AG04450 (cell line): ENCODE data around the gene MAGI2. TPM values are rescaled to one million over a fixed set of nuclear protein-coding genes. Genes with fewer than 3 reads are reported as not detected.

Experiments used
- CTCF ChIA-PET: fragments of 300-600, 350-600 bp; formaldehyde crosslinking; extraction: SDS; loops from one replicate; lab custom pipeline; 2022; ENCODE audit warnings: antibody characterized with exemption, inconsistent platforms; lab: Charles Lee
- POLR2A ChIA-PET: fragments of 350-600 bp; formaldehyde crosslinking; extraction: SDS; loops from one replicate; lab custom pipeline; 2021; ENCODE audit warnings: antibody characterized with exemption, inconsistent platforms; lab: Yijun Ruan, JAX
- DNase-seq: peaks from one replicate; pipeline ENCODE4 v3.0.0-alpha.2; 2011; ENCODE audit warnings: low read depth, low spot score
- H3K27ac ChIP-seq: one replicate; pipeline ENCODE4 v1.5.1; 2012; ENCODE audit warnings: low read depth, low read length, control low read depth
- H3K27me3 ChIP-seq: one replicate; pipeline ENCODE4 v1.6.0; 2012; ENCODE audit warnings: low read length; ENCODE audit not compliant: control insufficient read depth, insufficient read depth
- H3K4me3 ChIP-seq: 2 replicates; pipeline ENCODE4 v1.5.1; 2011; ENCODE audit warnings: mild to moderate bottlenecking, low read depth, low read length, control low read depth
- H3K9me3 ChIP-seq: 2 replicates; pipeline ENCODE4 v1.5.1; 2012; ENCODE audit warnings: low read length; ENCODE audit not compliant: control insufficient read depth, insufficient read depth
- polyA plus RNA-seq: library from polyadenylated mRNA; depleted of rRNA; stranded (reverse); fragments of >200 nt; gene quantifications from 2 replicates; pipeline ENCODE4 v1.2.3, GENCODE V29; 2011
- TF ChIP-seq, protein P1 (sequence below): IDR thresholded peaks from 2 replicates; pipeline ENCODE4 v1.5.1; 2011; ENCODE audit warnings: low read depth, low read length, control low read depth, inconsistent platforms

Gene MAGI2
- polyA plus RNA-seq, 1 experiment = 2.3 TPM

DNA sequence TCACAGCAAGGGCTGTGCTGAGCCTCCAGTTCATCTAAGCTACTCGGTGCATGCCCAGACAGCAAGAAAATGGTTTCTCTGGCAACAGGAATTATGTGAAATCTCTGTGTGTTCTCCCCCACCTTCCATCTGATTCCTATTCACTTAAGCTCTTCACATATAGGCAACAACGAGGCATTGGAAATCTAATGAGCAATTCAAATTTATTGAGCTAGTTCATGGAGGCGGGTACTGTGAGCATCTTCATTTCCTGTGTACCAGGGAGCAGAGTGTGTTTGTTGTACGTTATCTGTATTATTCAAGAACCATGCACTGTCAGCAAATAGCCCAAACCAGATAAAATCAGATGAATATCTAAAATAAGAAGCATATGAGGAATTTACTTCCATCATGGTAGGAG lies 739.1 kb downstream of the MAGI2 start:
- ChIA-PET POLR2A (no interaction called here), CTCF (no interaction called here)
- no peak for DNase-seq
- H3K27ac ChIP-seq = no peak overlapping the region
- TF ChIP-seq, protein P1, sequence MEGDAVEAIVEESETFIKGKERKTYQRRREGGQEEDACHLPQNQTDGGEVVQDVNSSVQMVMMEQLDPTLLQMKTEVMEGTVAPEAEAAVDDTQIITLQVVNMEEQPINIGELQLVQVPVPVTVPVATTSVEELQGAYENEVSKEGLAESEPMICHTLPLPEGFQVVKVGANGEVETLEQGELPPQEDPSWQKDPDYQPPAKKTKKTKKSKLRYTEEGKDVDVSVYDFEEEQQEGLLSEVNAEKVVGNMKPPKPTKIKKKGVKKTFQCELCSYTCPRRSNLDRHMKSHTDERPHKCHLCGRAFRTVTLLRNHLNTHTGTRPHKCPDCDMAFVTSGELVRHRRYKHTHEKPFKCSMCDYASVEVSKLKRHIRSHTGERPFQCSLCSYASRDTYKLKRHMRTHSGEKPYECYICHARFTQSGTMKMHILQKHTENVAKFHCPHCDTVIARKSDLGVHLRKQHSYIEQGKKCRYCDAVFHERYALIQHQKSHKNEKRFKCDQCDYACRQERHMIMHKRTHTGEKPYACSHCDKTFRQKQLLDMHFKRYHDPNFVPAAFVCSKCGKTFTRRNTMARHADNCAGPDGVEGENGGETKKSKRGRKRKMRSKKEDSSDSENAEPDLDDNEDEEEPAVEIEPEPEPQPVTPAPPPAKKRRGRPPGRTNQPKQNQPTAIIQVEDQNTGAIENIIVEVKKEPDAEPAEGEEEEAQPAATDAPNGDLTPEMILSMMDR = no peak
- H3K27me3 ChIP-seq = no peaks in the 10 kb centered on the region
- no peaks in the 10 kb centered on the region for H3K9me3 ChIP-seq
- no peak overlapping the region for H3K4me3 ChIP-seq

GRCh38 chr7:78712111-78712510 lies 741.4 kb downstream of the MAGI2 start:
- TF ChIP-seq, protein P1 = no peak
- ChIA-PET POLR2A (no interaction called here), CTCF (no interaction called here)

GRCh38 chr7:78709658-78710057 lies 743.8 kb downstream of the MAGI2 start:
- ChIA-PET CTCF (no interaction called here), POLR2A (no interaction called here)
- Histone ChIP-seq H3K9me3 (no peaks in the 10 kb centered on the region; the same call in 1 of the 2 replicates), H3K27ac (no peak overlapping the region), H3K4me3 (no peak overlapping the region), H3K27me3 (no peaks in the 10 kb centered on the region)
- TF ChIP-seq, protein P1 = no peak
- no peak for DNase-seq

More at GRCh38 chr7:78712111-78712510, 741.4 kb downstream of the MAGI2 start:
- H3K4me3 ChIP-seq = no peak overlapping the region
- no peak overlapping the region for H3K27ac ChIP-seq
- no peaks in the 10 kb centered on the region for H3K9me3 ChIP-seq
- no peak for DNase-seq
- no peaks in the 10 kb centered on the region for H3K27me3 ChIP-seq

GRCh38 chr7:78704504-78704903 lies 749.0 kb downstream of the MAGI2 start:
- DNase-seq = no peak
- Histone ChIP-seq H3K9me3 (no peaks in the 10 kb centered on the region; the same call in 1 of the 2 replicates), H3K27me3 (no peaks in the 10 kb centered on the region), H3K4me3 (no peak overlapping the region), H3K27ac (no peak overlapping the region)
- ChIA-PET CTCF (no interaction called here), POLR2A (no interaction called here)
- TF ChIP-seq, protein P1 = no peak

- Histone ChIP-seq H3K27me3 (no peaks in the 10 kb centered on the region), H3K9me3 (no peaks in the 10 kb centered on the region; the same call in 1 of the 2 replicates), H3K27ac (no peak overlapping the region), H3K4me3 (no peak overlapping the region)
- CTCF ChIA-PET = interaction anchor here (0.9 kb wide), 1 partner anchor 682 kb away, joined by 3 read pairs; no protein-coding TSS in a partner anchor
- TF ChIP-seq, protein P1 = no peak
- DNase-seq = no peak
- POLR2A ChIA-PET = no interaction called here
Measured at GRCh38 chr7:78703391-78703790, 750.1 kb downstream of the MAGI2 start.
